GM23248 (cell line): Measurements from ENCODE around the gene C16orf78.
"Not testable (repeated sequence)": the region's sequence is repeated elsewhere in the genome, so short reads cannot be mapped to it uniquely, and the experiment has no call there.

Source experiments
- EZH2 ChIP-seq: fragments of 200-600 bp; sonication (generic); IDR thresholded peaks from 2 replicates; pipeline ENCODE4 v1.6.1; 2018; ENCODE audit warnings: antibody characterized with exemption, mild to moderate bottlenecking; ENCODE audit not compliant: insufficient read depth, poor library complexity, severe bottlenecking
- EZH2phosphoT487 ChIP-seq: fragments of 200-600 bp; sonication (generic); IDR thresholded peaks from 2 replicates; pipeline ENCODE4 v1.6.1; 2018; ENCODE audit warnings: antibody characterized with exemption, moderate library complexity, mild to moderate bottlenecking, low read depth; ENCODE audit not compliant: insufficient read depth

- not testable (repeated sequence) for TF ChIP-seq EZH2phosphoT487, EZH2
These were observed 11.9 kb upstream of the C16orf78 start for GRCh38 chr16:49361731-49362130.
